Spleen (tissue), 11 donors: ENCODE measurements around the gene DNAJC4. TPM values are rescaled to one million over a fixed set of nuclear protein-coding genes. Genes with fewer than 3 reads are reported as not detected.
A peak's percentile ranks its signal among the peaks of the same experiment; 100 is the strongest.

Source experiments
- DNase-seq: peaks from one replicate; pipeline ENCODE4 v3.0.0-alpha.2; 2020
- H3K27ac ChIP-seq, 8 donors: fragments of 200-600 bp; sonication (generic) in 7 of 8; 1 replicate in 4 of 8; 2 replicates in 4 of 8; pipeline versions ENCODE4 v1.5.0 to v1.8.0; 2016 to 2021; ENCODE audit warnings: inconsistent platforms in 4 of 8, mild to moderate bottlenecking in 4 of 8, moderate library complexity in 1 of 8
- H3K27me3 ChIP-seq, 7 donors: fragments of 200-600 bp; sonication (generic) in 6 of 7; replicated peaks in 1 of 7; 1 replicate in 4 of 7; 2 replicates in 3 of 7; pipeline versions ENCODE4 v1.5.0 to v1.8.0; 2016 to 2021; ENCODE audit warnings: inconsistent platforms in 3 of 7, mild to moderate bottlenecking in 1 of 7
- H3K36me3 ChIP-seq, 6 donors: fragments of 200-600 bp; sonication (generic) in 5 of 6; 1 replicate in 4 of 6; 2 replicates in 2 of 6; pipeline versions ENCODE4 v1.5.0 to v1.8.0; 2016 to 2021; ENCODE audit warnings: inconsistent platforms in 2 of 6
- H3K4me1 ChIP-seq, 6 donors: fragments of 200-600 bp; sonication (generic) in 5 of 6; 1 replicate in 3 of 6; 2 replicates in 3 of 6; pipeline versions ENCODE4 v1.5.0 to v1.8.0; 2016 to 2021; ENCODE audit warnings: inconsistent platforms in 3 of 6
- H3K4me3 ChIP-seq, 8 donors: fragments of 200-600 bp; sonication (generic) in 7 of 8; 1 replicate in 4 of 8; 2 replicates in 4 of 8; pipeline versions ENCODE4 v1.5.0 to v1.8.0; 2016 to 2021; ENCODE audit warnings: inconsistent platforms in 4 of 8, mild to moderate bottlenecking in 4 of 8, moderate library complexity in 2 of 8
- H3K9me3 ChIP-seq, 8 donors: fragments of 200-600 bp; sonication (generic) in 7 of 8; 1 replicate in 4 of 8; 2 replicates in 4 of 8; pipeline versions ENCODE4 v1.5.0 to v1.8.0; 2016 to 2021; ENCODE audit warnings: inconsistent platforms in 4 of 8
- POLR2A ChIP-seq, 3 donors: fragments of 450-650 bp; IDR thresholded peaks; one replicate each; pipeline ENCODE4 v1.5.1; 2017; ENCODE audit warnings: antibody characterized with exemption in 3 of 3, mild to moderate bottlenecking in 1 of 3
- POLR2AphosphoS5 ChIP-seq, 3 donors: sonication (generic); formaldehyde crosslinking; IDR thresholded peaks; one replicate each; pipeline ENCODE4 v1.5.1; 2017; ENCODE audit warnings: antibody characterized with exemption in 3 of 3
- WGBS, 5 donors: extraction: QIAGEN DNeasy Blood & Tissue Kit in 3 of 5; methylation state at CpG; one replicate each; pipeline versions ENCODE4 v1.1.5 to v1.1.7; 2013 to 2018; 5-methylcytosine and 5-hydroxymethylcytosine counted together
- intact Hi-C: fragments of 100-400 bp; cut with DNase I; formaldehyde crosslinking; loops from one replicate; pipeline ENCODE4 v1.15.0; 2023; ENCODE audit warnings: low total_unique reads
- polyA plus RNA-seq, 3 donors: library from polyadenylated mRNA; stranded (reverse); fragments of 200-250 nt; gene quantifications; one replicate each; pipeline ENCODE4 v1.2.1, GENCODE V29; 2013
- total RNA-seq, 7 donors: library from RNA; depleted of rRNA in 3 of 7; stranded (reverse); fragments of >200 nt in 3 of 7; fragmentation: NEBNext Ultra II Directional in 4 of 7; extraction: Animal tissue kit (Norgen Biotek cat#: 25700) in 4 of 7; gene quantifications; one replicate each; pipeline versions ENCODE4 v1.1.0 to v1.2.1, GENCODE V29; 2016 to 2021
- TF ChIP-seq, protein P1 (sequence below), 11 experiments: fragments of 200-600 bp in 7 of 11; fragments of 450-650 bp in 4 of 11; sonication (generic) in 4 of 11; IDR thresholded peaks in 8 of 11; conservative IDR thresholded peaks in 3 of 11; 1 replicate in 7 of 11; 2 replicates in 4 of 11; pipeline versions ENCODE4 v1.4.0 to v1.8.0; 2016 to 2021; ENCODE audit warnings: antibody characterized with exemption in 11 of 11, inconsistent platforms in 4 of 11, mild to moderate bottlenecking in 1 of 11
- donor health status: healthy with polysubstance abuse.
- donor health status: DM: no; HTN: no; CAD: no; lungs with moderate emphysema.
- donor health status: DM: no; HTN: no; CAD: no.
- donor health status: Bipolar disorder and iron deficiency.
- donor health status: healthy.
- donor health status: DM: no; HTN: no; CAD: no.
- donor health status: DM: yes; HTN: yes; CAD: no.

DNAJC4 gene
- total and polyA plus RNA-seq, 10 donors, result 28.0 to 113 (median 54.2) TPM

DNA sequence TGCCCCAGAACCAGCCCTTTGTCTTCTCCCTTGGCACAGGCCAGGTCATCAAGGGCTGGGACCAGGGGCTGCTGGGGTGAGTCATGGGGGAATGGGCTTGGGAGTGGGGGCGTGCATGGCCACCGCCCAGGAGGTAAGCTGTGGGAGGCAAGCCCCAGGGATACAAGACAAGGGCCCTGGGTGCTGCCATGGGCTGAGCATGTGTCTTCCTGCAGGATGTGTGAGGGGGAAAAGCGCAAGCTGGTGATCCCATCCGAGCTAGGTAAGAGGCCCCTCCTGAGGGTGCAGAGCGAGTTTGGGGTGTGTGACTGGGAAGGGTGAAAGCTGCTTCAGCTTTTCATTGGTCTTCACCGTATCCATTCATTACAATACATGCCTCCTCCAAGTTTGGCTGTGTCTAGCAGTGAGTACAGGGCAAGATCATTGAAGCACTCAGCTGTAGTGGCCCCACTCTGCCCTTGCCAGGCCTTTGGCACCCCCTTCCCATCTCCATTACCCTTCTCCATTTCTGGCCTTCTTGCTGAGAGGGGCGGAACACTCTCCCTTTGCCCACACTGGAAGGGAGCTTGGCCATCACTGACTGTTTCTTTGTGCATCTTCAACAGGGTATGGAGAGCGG lies 13.0 kb downstream of the DNAJC4 start:
- intact Hi-C loops, result no loop called here
- Histone ChIP-seq H3K9me3 (no peaks in the 10 kb centered on the region), H3K27me3 (no peaks in the 10 kb centered on the region), H3K27ac (peak overlapping the region in 3 of 8 donors; percentile 95 to 100 (median 97)), H3K36me3 (peaks cover 0 to 35% (median 16%) of the 10 kb centered on the region in 6 donors), H3K4me3 (peak overlapping the region in 1 of 8 donors; percentile 11), H3K4me1 (peaks cover 23 to 87% (median 68%) of the 10 kb centered on the region in 6 donors)
- WGBS, 5 donors, result 90 to 94% (median 92%) methylated on average over 8 of the region's 8 CpGs
- TF ChIP-seq POLR2AphosphoS5 (IDR thresholded peaks at IDR 0.05), result peak in 1 of 3 donors; percentile 10
- TF ChIP-seq POLR2A (IDR thresholded peaks at IDR 0.05), result no peak
- DNase-seq, result no peak

DNA sequence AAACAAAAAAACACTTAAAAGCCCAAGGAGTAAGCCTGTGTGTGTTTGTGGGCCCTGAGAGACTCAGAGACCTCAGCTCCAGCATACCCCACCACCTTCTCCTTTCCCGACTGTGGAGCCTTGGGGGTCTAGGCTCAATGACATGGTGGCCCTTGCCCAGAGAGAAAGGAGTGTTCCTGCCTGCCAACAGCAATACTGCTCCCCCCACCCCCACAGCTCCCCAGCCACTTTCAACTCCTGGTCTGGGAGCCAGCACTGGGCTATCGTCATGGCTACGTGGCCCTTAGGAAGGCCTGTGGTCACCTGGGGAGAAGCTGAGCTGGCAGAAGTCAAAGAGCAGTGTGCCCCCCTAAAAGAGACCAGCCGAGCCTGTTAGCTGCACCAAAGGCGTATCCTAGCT lies 13.8 kb downstream of the DNAJC4 start:
- TF ChIP-seq POLR2A (IDR thresholded peaks at IDR 0.05), result no peak
- TF ChIP-seq POLR2AphosphoS5 (IDR thresholded peaks at IDR 0.05), result no peak
- TF ChIP-seq, protein P1, sequence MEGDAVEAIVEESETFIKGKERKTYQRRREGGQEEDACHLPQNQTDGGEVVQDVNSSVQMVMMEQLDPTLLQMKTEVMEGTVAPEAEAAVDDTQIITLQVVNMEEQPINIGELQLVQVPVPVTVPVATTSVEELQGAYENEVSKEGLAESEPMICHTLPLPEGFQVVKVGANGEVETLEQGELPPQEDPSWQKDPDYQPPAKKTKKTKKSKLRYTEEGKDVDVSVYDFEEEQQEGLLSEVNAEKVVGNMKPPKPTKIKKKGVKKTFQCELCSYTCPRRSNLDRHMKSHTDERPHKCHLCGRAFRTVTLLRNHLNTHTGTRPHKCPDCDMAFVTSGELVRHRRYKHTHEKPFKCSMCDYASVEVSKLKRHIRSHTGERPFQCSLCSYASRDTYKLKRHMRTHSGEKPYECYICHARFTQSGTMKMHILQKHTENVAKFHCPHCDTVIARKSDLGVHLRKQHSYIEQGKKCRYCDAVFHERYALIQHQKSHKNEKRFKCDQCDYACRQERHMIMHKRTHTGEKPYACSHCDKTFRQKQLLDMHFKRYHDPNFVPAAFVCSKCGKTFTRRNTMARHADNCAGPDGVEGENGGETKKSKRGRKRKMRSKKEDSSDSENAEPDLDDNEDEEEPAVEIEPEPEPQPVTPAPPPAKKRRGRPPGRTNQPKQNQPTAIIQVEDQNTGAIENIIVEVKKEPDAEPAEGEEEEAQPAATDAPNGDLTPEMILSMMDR (IDR thresholded peaks at IDR 0.05 in 8 of 11, conservative IDR thresholded peaks at IDR 0.05 in 3 of 11), result no peak
- Histone ChIP-seq H3K27me3 (no peaks in the 10 kb centered on the region), H3K9me3 (no peaks in the 10 kb centered on the region), H3K4me3 (no peak overlapping the region), H3K36me3 (peaks cover 0 to 27% (median 9%) of the 10 kb centered on the region in 6 donors), H3K27ac (peak overlapping the region in 2 of 8 donors; percentile 95 to 100), H3K4me1 (peaks cover 23 to 81% (median 62%) of the 10 kb centered on the region in 6 donors)
- DNase-seq, result no peak
- intact Hi-C loops, result no loop called here
- 58 to 75% (median 70%) methylated on average over 5 of the region's 5 CpGs for WGBS, 5 donors

DNA sequence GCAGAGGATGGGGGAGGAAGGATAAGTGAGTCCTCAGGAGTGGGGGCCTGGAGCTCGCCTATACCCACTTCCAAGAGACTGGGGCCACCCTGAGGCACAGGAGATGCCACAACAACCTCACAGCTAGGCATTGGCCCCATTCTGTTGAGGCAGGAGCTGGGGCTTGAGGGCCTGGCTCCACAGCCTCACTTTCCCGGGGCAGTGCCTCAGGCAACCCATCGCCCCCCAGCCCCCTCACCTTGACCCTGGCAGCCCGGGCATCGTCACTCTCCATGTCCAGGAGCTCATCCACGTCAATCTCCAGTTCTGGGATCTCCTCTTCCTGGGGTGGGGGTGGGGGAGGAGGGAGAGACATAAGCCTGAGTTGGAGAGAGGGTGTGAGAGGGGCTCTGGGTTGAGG lies 14.6 kb downstream of the DNAJC4 start:
- TF ChIP-seq POLR2AphosphoS5 (IDR thresholded peaks at IDR 0.05), result no peak
- no peak for TF ChIP-seq POLR2A (IDR thresholded peaks at IDR 0.05)
- TF ChIP-seq, protein P1 (IDR thresholded peaks at IDR 0.05 in 8 of 11, conservative IDR thresholded peaks at IDR 0.05 in 3 of 11), result no peak
- DNase-seq, result peak; percentile 78
- H3K4me1 ChIP-seq, result peaks cover 19 to 77% (median 56%) of the 10 kb centered on the region in 6 donors
- H3K9me3 ChIP-seq, result no peaks in the 10 kb centered on the region
- peak overlapping the region in 6 of 8 donors; percentile 58 to 90 (median 80) for H3K4me3 ChIP-seq
- peaks cover 0 to 24% (median 9%) of the 10 kb centered on the region in 6 donors for H3K36me3 ChIP-seq
- 27 to 44% (median 39%) methylated on average over 3 to 6 of the region's 6 CpGs for WGBS, 5 donors
- intact Hi-C loops, result no loop called here
- no peaks in the 10 kb centered on the region for H3K27me3 ChIP-seq
- peak overlapping the region in 7 of 8 donors; percentile 66 to 100 (median 86) for H3K27ac ChIP-seq

DNA sequence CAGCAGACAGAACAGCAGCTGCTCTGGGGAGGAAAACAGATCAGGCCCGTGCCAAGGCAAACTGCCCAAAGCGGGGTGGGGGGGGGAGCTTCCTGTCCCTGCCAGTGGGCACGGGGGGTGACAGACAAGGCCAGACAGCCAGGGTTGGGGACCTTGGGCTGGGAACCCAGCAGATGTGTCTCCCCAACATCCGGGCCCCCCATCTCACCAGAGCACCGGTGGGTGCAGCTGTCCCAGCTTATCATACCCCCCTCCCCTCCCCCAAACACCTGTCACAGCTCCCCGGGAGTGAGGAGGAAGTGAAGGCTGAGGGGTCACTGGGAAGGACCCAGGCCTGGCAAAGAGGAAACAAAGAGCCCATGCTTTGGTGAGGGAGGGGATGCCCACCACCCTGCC lies 15.1 kb downstream of the DNAJC4 start:
- H3K27me3 ChIP-seq, result no peaks in the 10 kb centered on the region
- peaks cover 0 to 24% (median 9%) of the 10 kb centered on the region in 6 donors for H3K36me3 ChIP-seq
- peak overlapping the region; percentile 33 to 100 (median 84) for H3K27ac ChIP-seq
- H3K4me3 ChIP-seq, result peak overlapping the region; percentile 58 to 90 (median 77)
- WGBS, 5 donors, result 0 to 5% (median 0%) methylated on average over 5 to 6 of the region's 6 CpGs
- TF ChIP-seq POLR2AphosphoS5 (IDR thresholded peaks at IDR 0.05) (peak in 1 of 3 donors; percentile 47), POLR2A (IDR thresholded peaks at IDR 0.05) (no peak)
- TF ChIP-seq, protein P1 (IDR thresholded peaks at IDR 0.05 in 8 of 11, conservative IDR thresholded peaks at IDR 0.05 in 3 of 11), result no peak
- intact Hi-C loops, result no loop called here
- no peaks in the 10 kb centered on the region for H3K9me3 ChIP-seq
- H3K4me1 ChIP-seq, result peaks cover 15 to 77% (median 54%) of the 10 kb centered on the region in 6 donors
- DNase-seq, result peak; percentile 90
